GM18870 (cell line): ENCODE results near the gene CDKN2B-AS1.

Source experiments
- ATAC-seq: cut with Tn5 transposase; IDR thresholded peaks from one replicate; pipeline ENCODE4 v1.9.1; 2021; ENCODE audit warnings: moderate library complexity; ENCODE audit not compliant: unreplicated experiment

Gene CDKN2B-AS1

GRCh38 chr9:22005021-22005701 lies 10.6 kb downstream of the CDKN2B-AS1 start:
- ATAC-seq = no peak

DNA sequence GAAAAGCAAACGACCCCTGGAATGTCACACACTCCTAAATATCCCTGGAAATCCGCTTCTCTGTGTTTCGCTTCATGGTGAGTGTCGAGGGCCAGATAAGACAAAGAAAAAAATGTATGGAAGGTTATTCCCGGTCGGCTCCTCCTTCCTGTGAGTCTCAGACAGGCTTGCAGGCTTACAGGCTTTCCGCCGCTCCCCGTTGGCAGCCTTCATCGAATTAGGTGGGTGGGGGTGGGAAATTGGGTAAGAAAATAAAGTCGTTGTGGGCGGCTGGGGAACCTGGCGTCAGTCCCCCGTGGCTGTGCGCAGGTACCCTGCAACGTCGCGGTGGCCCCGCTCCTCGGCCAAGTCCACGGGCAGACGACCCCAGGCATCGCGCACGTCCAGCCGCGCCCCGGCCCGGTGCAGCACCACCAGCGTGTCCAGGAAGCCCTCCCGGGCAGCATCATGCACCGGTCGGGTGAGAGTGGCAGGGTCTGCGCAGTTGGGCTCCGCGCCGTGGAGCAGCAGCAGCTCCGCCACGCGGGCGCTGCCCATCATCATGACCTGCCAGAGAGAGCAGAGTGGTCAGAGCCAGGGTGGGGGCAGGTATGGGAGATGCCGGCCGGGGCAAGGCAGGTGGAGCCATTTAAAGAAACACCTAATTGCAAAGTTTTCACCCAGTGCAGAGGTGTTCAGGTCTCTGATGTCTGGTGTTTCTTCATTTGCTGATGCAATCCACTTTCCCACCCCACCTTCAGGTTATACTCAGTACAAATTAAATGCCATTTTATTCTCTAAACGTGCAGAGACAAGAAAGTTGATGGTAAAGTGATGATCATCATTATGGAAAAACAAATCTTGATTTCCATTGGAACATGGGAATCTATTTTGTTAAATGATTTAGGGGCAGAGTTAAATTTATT lies 11.4 kb downstream of the CDKN2B-AS1 start:
- ATAC-seq = no peak

GRCh38 chr9:22008384-22008716 lies 13.8 kb downstream of the CDKN2B-AS1 start:
- peak; percentile 6 for ATAC-seq

DNA sequence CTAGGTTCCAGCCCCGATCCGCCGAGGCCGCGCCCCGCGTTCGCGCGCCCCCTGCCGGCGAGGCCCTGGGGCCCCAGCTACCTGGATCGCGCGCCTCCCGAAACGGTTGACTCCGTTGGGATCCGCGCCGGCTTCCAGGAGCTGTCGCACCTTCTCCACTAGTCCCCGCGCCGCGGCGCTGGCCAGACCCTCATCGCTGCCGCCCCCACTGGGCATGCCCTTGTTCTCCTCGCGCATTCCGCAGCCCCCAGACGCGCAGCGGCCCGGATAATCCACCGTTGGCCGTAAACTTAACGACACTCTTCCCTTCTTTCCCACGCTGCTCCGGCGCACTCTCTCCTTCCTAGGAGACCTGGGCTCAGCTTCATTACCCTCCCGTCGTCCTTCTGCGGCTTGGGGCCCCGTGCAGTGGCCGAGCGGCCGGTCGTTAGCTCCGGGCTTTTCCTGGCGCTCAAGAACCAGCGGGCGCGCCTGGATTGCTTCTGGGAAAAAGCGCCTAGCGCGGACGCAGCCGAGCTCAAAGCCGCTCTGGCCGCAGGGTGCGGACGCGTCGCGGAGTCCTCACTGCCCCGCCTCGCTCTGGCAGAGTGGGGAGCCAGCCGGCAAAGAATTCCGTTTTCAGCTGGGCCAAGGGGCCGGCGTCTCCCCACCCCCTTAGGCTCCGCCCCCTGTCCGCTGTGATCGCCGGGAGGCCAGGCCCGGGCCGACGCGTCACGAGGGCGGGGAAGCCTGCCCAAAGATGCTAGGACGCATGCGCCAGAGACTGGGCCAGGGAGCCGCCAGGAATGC lies 14.3 kb downstream of the CDKN2B-AS1 start, which contains the start of gene CDKN2B:
TSS of gene CDKN2B (minus strand) at position 589 of the 789 bp plus-strand sequence. CDS start at position 237, 352 bp downstream.
- peak; percentile 82 for ATAC-seq

DNA sequence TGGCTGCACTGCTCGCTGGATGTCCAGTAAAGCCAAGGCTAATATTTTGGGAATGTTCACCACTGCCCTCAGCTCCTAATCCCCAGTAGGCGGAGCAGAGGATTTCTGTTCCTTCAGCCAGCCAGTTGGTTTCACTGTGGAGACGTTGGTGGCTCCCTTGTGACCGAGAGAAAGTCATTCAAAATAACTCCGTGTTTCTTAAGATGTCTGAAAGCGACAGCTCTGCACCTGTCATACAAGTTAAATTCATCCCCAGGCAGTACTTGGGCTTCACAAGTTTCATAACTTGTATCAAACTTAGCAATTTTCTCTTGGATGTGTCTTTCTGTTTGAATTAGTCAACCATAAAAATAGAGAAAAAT lies 14.9 kb downstream of the CDKN2B-AS1 start:
- ATAC-seq = peak; percentile 31

- ATAC-seq = no peak
Measured at GRCh38 chr9:22010866-22011625, 16.5 kb downstream of the CDKN2B-AS1 start.

DNA sequence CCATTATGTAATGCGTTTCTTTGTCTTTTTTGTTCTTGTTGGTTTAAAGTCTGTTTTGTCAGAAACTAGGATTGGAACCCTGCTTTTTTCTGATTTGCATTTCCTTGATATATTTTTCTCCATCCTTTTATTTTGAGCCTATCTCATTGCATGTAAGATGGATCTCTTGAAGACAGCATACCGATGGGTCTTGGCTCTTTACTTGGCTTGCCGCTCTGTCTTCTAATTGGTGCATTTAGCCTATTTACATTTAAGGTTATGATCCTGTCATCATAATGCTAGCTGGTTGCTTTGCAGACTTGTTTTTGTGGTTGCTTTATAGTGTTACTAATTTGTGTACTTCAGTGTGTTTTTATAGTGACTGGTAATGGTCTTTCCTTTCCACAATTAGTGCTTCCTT lies 27.8 kb downstream of the CDKN2B-AS1 start:
- no peak for ATAC-seq

DNA sequence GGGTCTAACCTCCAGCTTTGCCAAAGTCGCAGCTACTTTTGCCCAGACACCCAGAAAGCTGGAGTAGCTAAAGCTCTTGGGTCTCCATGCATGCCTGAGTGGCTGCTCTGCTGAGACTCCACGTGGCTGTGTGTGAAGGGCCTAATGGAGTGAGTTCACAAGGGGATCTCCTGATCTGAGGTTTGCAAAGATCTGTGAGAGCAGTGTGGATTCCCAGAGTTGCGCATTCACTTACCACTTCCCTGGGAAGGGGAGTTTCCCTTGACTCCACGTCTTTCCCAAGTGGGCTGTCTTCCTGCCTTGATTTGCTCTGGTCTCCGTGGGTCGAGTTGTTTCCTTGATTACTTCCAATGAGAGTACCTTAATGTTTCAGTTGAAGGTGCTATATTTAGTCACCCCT lies 32.1 kb downstream of the CDKN2B-AS1 start:
- ATAC-seq = no peak

- no peak for ATAC-seq
Measured at GRCh38 chr9:22028394-22028793, 33.8 kb downstream of the CDKN2B-AS1 start.

GRCh38 chr9:22029231-22029630 lies 34.6 kb downstream of the CDKN2B-AS1 start:
- no peak for ATAC-seq

DNA sequence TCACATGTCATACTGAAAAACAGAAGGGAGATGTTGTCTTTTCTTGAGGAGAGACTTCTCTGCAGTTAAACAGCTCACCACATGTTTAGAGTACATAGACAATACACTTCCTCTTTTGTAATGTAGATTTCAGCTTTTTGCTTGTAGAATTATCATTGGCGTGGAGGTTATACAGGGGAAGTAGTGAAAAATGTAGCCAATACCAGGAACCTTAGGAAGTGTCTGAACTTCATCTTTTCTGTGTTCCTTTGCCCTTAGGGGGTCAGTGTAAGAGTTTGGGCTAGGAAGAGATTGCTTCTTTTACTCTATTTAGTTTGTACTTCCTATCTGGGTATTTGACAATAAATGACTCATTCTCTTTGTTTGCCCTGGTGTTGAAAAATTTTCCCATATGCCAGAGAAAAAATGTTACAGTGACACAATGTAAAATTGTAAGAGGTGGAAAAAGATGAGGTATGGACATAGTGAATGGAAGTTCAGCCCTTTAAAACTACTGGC lies 35.6 kb downstream of the CDKN2B-AS1 start:
- peak; percentile 75 for ATAC-seq

DNA sequence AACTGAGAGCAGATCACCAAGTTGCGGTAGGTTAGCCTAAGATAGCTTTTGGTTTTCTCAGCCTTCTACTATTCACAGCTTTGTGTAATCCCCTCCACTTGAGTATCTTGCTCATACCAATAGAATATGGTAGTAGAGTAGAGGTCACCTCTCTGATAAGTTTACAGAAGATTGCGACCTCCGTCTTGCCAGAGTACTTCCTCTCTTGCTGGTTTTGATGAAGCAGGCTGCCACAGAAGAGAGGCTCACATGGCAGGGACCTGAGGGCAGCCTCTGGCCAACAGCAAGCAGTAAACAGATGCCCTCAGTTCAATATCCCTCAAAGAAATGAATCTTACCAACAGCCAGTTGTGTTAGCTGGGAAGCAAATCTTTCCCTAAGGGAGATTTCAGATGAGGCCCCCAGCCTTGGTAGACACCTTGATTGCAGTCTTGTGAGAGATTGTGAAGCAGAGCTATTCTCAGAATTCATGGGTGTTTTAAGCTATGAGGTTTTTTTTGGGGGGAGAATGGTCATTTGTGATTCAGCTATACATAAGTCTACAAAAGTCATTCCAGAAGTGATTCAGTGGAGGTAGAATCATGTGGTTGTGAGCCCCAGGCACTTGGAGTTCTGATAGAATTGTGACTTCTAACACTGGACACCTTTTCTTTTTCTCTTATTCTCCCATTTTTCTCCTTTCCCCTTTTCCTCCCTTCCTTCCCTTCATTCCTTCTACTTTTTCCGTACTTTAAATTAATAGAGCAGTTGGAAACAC lies 37.2 kb downstream of the CDKN2B-AS1 start:
- ATAC-seq = no peak

GRCh38 chr9:22033012-22033630 lies 38.5 kb downstream of the CDKN2B-AS1 start:
- no peak for ATAC-seq

GRCh38 chr9:22035591-22036011 lies 41.0 kb downstream of the CDKN2B-AS1 start:
- ATAC-seq = no peak

DNA sequence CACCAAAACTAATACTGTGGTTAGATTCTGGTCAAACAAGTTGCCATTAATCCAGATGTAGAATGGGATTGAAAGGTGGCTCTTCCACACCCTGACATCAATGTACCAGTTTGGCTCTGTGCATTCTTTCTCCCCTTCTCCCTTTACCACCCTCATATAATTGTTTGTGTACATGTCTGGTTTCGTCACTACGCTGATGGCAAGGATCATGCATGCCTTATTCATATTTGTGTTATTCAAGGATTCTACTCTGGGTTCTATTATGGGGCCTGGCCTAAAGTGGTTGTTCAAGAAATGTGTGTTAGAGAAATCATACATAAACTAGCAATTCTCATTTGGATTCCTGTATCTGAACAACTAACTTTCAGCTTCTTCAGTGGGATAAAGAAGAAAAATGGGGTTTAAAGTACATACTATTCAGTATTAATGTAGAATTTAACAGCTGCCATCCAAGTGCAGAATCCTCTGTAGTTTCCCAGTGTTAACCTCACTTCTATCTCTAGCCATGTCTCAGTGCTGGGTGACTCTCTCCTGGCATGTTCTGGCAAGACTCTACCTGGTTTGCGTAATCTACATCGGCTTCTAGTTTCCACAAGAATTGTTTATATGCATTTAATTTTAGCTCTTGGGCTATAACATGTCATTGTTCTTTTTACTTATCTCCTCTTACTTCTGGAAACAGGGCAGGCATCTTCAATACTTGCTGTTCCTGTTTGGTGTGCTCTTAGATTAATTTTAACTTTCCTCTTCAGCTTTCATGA lies 42.5 kb downstream of the CDKN2B-AS1 start:
- no peak for ATAC-seq

DNA sequence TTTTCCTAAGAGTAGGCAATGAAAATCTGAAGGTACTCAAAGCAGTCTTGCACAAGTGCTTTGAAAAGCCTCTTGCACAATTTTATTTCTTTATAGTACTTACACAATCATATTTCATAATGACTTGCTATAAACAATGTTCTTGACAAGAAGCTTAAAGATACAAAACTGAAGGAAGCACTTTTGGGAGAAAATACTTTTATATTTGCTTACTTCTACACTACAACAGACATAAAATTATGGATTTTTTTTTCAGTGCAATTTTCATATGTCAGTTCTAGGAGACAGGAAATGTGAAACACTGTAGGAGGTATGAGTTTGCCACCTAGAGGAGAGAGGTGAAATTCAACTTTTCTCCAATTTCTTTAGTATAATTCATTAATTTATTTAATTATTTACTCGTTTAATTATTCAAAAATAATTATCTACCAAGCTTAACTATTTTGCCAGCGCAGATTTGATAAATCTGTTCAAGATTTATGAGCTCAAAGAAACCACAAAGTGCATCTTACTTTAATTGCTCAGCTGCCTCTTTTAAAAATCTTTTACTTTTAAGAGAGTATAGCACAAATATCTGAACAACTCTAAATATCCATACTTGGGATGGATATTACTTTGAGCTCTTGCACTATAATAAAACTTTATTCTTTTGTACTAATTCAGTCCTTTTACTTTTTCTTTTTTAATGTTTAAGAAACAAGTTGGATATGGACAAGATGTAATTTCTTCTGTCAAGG lies 43.5 kb downstream of the CDKN2B-AS1 start:
- ATAC-seq = no peak

DNA sequence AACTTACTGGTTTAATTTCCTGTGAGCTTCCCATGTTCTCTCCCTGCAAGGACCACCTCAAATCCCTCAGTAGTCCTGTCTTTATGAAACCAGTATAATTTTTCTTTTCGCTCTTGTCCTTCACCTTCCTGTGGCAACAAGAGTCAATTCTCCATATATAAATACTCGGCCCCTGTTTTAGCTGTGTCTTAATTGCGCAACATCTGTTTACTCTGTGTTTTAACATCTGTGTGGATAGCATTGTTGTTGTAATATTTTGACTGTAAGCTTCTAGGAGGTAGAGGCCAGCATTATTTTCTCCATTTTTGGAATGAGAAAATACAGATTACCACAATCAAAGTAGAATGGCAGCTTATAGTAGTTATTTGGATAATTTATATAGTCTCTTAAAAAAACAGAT lies 44.7 kb downstream of the CDKN2B-AS1 start:
- no peak for ATAC-seq

- no peak for ATAC-seq
Measured at GRCh38 chr9:22040760-22041159, 46.2 kb downstream of the CDKN2B-AS1 start.
